Activated T-helper 9 cell treated with anti-CD3 and anti-CD28 coated beads, Interleukin-2, amount 50 U/mL, for 16 hours (primary cell): ENCODE data around the gene KCNH2.

Experiments used
- DNase-seq: peaks from one replicate; pipeline ENCODE4 v3.0.0-alpha.2; 2020; ENCODE audit warnings: low read depth

The KCNH2 gene

DNA sequence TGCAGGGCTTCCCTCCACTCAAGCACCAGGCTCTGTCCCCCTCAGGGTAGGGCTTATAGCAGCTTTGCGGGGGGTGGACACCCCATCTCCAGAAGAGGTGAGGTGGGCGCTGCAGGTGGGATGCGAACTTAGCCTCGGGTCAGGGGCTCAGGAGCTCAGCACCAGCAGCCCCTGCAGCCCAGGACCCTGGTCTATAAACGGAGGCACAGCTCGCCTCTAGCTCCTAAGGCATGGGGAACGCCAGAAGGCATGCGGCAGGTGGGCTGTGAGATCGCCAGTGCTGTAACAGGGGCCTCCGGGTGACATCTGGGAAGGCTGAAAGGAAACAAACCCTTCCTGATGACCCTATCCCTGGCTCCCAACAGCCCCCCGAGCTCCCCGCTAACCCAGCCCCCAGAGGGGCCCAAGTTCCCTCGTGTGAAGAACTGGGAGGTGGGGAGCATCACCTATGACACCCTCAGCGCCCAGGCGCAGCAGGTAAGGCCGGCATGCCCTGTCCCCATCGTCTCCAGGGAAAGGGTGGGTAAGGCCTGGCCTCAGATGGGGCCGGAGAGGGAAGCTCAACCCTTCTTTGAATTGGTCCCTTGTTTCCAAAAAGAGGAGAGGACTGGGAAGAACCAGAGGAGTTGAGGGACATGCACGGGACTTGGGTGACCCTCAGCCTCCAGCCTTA is 16.9 kb upstream of the KCNH2 start:
- no peak for DNase-seq

GRCh38 chr7:150994141-150994837 is 16.2 kb upstream of the KCNH2 start:
- DNase-seq: no peak

DNA sequence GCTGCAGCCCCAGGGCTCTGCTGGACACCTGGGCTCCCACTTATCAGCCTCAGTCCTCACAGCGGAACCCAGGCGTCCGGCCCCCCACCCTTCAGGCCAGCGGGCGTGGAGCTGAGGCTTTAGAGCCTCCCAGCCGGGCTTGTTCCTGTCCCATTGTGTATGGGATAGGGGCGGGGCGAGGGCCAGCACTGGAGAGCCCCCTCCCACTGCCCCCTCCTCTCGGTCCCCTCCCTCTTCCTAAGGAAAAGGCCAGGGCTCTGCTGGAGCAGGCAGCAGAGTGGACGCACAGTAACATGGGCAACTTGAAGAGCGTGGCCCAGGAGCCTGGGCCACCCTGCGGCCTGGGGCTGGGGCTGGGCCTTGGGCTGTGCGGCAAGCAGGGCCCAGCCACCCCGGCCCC is 15.4 kb upstream of the KCNH2 start:
- no peak for DNase-seq

DNA sequence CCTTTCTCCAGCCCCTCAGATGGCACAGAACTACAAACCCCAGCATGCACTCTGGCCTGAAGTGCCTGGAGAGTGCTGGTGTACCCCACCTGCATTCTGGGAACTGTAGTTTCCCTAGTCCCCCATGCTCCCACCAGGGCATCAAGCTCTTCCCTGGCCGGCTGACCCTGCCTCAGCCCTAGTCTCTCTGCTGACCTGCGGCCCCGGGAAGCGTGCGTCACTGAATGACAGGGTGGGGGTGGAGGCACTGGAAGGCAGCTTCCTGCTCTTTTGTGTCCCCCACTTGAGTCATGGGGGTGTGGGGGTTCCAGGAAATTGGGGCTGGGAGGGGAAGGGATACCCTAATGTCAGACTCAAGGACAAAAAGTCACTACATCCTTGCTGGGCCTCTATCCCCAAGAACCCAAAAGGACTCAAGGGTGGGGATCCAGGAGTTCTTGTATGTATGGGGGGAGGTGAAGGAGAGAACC is 14.7 kb upstream of the KCNH2 start:
- DNase-seq: no peak

GRCh38 chr7:150992051-150992640 is 14.0 kb upstream of the KCNH2 start:
- no peak for DNase-seq

GRCh38 chr7:150990416-150991186 is 12.5 kb upstream of the KCNH2 start, which contains the start of gene NOS3:
NOS3 (plus strand) TSS chr7:150991017; CDS start chr7:150993804, 2,787 bp downstream.
- no peak for DNase-seq

- no peak for DNase-seq
Observed at GRCh38 chr7:150989456-150989855, 11.3 kb upstream of the KCNH2 start.

GRCh38 chr7:150988230-150989226 is 10.4 kb upstream of the KCNH2 start:
- peak; percentile 51 for DNase-seq

GRCh38 chr7:150986556-150986955 is 8.4 kb upstream of the KCNH2 start:
- no peak for DNase-seq

DNA sequence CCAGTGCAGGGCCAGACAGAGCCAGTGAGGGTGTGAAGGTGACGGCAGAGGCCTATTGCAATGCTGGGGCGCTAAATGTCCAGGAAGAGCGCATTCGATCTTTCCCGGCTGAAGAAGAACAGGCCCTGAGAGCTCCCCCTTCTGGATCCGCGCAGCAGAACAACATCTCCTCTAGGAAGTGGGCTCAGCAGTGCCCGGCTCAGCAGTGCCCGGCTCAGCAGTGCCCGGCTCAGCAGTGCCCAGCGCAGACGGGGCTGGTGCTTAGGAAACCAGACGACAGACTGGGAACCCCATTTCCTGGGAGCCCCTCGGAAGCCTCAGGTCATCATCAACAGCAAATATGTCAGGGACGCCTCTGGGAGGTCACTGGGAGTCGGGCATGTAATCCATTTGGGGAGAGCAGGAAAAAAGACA is 8.0 kb upstream of the KCNH2 start:
- peak; percentile 37 for DNase-seq

GRCh38 chr7:150983893-150984368 is 5.8 kb upstream of the KCNH2 start:
- no peak for DNase-seq

DNA sequence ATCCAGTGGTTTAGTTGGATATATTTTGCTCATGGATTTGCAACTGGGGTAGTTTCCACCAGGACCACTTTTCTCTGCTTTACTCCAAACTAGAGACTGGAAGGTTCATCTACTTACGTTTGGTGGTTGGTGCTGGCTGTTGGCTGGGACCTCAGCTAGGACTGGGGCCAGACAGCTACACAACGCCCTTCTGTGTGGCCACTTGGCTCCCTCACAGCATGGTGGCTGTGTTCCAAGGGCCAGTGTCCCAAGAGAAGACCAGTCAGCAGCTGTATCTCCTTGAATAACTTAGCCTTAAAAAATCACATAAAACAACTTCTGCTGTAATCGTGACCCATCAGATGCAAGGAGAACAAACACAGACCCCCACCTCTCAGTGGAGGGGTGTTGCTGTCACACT is 4.2 kb upstream of the KCNH2 start:
- no peak for DNase-seq

GRCh38 chr7:150981644-150982043 is 3.5 kb upstream of the KCNH2 start:
- DNase-seq: no peak

DNA sequence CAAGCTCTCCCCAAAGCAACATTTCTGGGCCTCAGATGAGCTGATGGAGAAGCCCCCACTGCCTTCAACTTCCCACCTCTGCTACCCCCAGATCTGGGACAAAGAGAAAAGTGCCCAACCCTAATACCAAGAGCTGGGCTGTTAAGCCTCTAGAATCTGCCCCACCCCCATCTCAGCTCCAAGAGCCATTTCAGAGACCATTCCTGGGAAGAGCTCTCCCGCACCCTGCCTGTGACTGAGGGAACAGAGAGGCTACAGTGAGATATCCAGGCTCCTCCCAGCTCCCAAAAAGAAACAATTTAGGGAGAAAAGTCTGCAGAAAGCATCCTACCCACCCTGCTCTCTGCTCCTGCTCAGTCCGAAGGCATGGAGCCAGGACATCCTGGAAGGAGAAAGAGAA is 2.5 kb upstream of the KCNH2 start:
- no peak for DNase-seq

GRCh38 chr7:150979713-150980390 is 1.7 kb upstream of the KCNH2 start:
- DNase-seq: no peak

- no peak for DNase-seq
Observed at GRCh38 chr7:150977382-150978125, 567 bp downstream of the KCNH2 start.

- DNase-seq: no peak
Observed at GRCh38 chr7:150976529-150977381, 1.4 kb downstream of the KCNH2 start.

DNA sequence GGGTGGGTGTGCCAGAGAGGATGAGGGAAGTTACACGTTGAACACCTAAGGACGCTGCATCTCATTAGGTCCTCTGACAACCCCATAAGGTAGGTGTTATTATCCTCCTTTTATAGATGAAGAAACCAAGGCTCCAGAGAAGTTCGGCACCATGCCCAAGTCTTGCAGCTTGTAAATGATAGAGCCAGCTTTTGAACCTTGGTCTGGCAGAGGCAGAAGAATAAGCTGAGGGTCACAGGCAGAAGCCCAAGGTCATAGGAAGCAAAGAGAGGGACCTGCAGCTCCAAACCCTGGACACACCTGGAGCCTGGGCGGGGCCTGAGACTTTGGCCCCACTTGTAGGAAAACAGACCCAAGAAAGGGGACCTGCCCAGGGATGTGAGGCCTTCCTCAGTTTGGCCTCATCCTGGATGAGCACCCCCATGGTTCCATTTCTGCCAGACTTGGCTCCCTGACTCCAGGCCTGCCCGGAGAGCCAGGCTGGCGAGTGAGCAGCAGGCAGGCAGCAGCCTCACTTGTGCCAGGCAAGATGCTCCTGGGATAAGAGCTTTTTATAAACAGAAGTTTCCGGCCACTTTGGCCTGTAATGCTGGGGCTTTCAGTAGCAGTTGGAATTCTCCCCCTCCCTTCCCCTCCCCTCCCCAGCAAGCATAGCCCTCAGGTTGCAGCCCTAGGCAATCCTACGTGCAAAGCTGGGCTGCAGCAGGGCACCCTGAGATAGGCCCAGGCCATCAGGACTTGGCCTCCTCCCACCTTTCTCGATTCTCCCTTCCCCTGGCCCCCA is 2.4 kb downstream of the KCNH2 start:
- no peak for DNase-seq
